Measurements from ENCODE around the gene NIPSNAP2. TPM values are rescaled to one million over a fixed set of nuclear protein-coding genes. Genes with fewer than 3 reads are reported as not detected.
"Not testable (repeated sequence)": the region's sequence is repeated elsewhere in the genome, so short reads cannot be mapped to it uniquely, and the experiment has no call there.

The NIPSNAP2 gene
- total RNA-seq, 2 donors from 2014 or later, result 46.0 to 47.1 TPM

DNA sequence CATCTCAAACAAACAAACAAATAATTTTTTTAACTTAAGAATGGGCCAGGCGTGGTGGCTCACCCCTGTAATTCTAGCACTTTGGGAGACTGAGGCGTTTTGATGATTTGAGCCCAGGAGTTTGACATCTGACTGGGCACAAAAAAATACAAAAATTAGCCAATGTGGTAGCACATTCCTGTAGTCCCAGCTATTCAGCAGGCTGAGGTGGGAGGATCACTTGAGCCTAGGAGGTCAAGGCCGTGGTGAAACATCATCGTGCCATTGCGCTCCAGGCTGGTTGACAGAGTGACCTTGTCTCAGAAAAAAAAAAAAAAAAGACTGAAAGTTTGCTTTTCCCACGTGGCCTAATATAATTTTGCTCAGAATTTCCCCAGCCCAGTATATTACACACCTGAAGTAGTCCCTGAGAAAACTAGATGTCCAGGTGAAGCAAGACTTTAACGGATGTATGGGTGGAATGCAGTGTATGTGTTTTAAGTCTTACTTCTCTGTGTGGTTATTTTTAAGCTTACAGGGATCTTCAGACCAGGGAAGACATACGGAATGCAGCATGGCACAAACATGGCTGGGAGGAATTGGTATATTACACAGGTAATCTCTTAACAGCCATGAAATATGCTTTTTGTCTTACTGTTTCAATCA lies 32.6 kb downstream of the NIPSNAP2 start:
- no peak overlapping the region for H3K27ac ChIP-seq
- no peak overlapping the region for H3K4me3 ChIP-seq
- H3K27me3 ChIP-seq (replicated peaks; ENCODE audit: insufficient read depth), result no peaks in the 10 kb centered on the region
- DNase-seq (ENCODE audit: low spot score) (no peak), ATAC-seq (ENCODE audit: insufficient number of reproducible peaks, low FRiP score, low read depth) (no peak)
- H3K4me1 ChIP-seq (ENCODE audit: control insufficient read depth in 1 of 2, low read depth in 2 of 2), result no peaks in the 10 kb centered on the region
- TF ChIP-seq CTCF (IDR thresholded peaks at IDR 0.05), result no peak
- peaks cover 31% of the 10 kb centered on the region for H3K36me3 ChIP-seq
- H3K9me3 ChIP-seq, result no peaks in the 10 kb centered on the region

GRCh38 chr7:56003749-56004148 lies 39.4 kb downstream of the NIPSNAP2 start:
- ATAC-seq (ENCODE audit: insufficient number of reproducible peaks, low FRiP score, low read depth) (no peak), DNase-seq (ENCODE audit: low spot score) (no peak)
- H3K36me3 ChIP-seq, result no peaks in the 10 kb centered on the region
- TF ChIP-seq CTCF (IDR thresholded peaks at IDR 0.05), result no peak
- H3K4me3 ChIP-seq, result no peak overlapping the region
- H3K27me3 ChIP-seq (replicated peaks; ENCODE audit: insufficient read depth), result no peaks in the 10 kb centered on the region
- H3K4me1 ChIP-seq (ENCODE audit: control insufficient read depth in 1 of 2, low read depth in 2 of 2), result no peaks in the 10 kb centered on the region
- no peak overlapping the region for H3K27ac ChIP-seq
- no peaks in the 10 kb centered on the region for H3K9me3 ChIP-seq

DNA sequence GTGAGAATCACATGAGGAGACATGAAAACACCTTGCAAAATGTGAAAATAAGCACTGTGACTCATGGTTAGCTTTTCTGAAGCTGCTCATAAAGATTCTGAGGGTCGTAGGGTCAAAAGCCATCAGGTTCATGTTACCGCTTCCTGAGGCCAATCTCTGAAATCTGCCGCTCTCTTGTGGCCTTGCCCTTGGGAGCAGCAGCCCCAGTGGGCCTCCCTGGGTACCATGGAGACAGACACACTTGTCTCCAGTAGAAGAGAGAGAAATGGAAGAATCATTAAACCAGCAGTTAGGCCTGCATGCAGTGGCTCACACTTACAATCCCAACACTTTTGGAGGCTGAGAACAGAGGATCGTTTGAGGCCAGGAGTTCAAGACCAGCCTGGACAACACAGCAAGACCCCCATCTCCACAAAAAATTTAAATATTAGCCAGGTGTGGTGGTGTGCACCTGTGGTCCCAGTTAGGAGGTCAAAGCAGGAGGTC lies 42.8 kb downstream of the NIPSNAP2 start:
- ATAC-seq (ENCODE audit: insufficient number of reproducible peaks, low FRiP score, low read depth), result no peak
- TF ChIP-seq CTCF (IDR thresholded peaks at IDR 0.05), result no peak

DNA sequence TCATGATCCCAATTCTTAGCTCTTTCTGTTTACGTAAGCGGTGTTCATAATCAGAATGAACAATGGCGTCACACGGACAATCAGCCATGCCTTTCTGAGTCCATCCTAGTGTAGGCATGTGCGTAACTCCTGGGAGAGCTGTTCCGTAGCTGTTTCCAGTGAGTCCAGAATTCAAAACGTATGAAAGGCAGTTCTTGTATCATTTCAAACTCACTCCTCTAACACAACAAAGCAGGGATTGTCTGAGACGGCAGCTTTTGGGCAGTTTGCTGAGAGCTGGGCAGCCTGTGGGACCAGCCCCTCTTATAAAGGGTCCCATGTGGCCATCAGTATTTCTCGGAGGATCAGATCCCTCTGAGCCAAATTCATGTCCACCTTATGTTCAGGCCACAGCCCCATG lies 43.5 kb downstream of the NIPSNAP2 start:
- H3K27ac ChIP-seq, result no peak overlapping the region
- TF ChIP-seq CTCF (IDR thresholded peaks at IDR 0.05), result no peak
- H3K36me3 ChIP-seq, result no peaks in the 10 kb centered on the region
- H3K4me3 ChIP-seq, result no peak overlapping the region
- DNase-seq (ENCODE audit: low spot score), result no peak
- no peaks in the 10 kb centered on the region for H3K27me3 ChIP-seq (replicated peaks; ENCODE audit: insufficient read depth)
- H3K9me3 ChIP-seq, result no peaks in the 10 kb centered on the region
- no peaks in the 10 kb centered on the region for H3K4me1 ChIP-seq (ENCODE audit: control insufficient read depth in 1 of 2, low read depth in 2 of 2)
- ATAC-seq (ENCODE audit: insufficient number of reproducible peaks, low FRiP score, low read depth), result no peak

More for the DNA sequence above, 42.8 kb downstream of the NIPSNAP2 start:
- Histone ChIP-seq H3K27me3 (replicated peaks; ENCODE audit: insufficient read depth) (no peaks in the 10 kb centered on the region), H3K27ac (no peak overlapping the region), H3K4me1 (ENCODE audit: control insufficient read depth in 1 of 2, low read depth in 2 of 2) (no peaks in the 10 kb centered on the region), H3K4me3 (no peak overlapping the region), H3K36me3 (no peaks in the 10 kb centered on the region), H3K9me3 (no peaks in the 10 kb centered on the region)
- no peak for DNase-seq (ENCODE audit: low spot score)

DNA sequence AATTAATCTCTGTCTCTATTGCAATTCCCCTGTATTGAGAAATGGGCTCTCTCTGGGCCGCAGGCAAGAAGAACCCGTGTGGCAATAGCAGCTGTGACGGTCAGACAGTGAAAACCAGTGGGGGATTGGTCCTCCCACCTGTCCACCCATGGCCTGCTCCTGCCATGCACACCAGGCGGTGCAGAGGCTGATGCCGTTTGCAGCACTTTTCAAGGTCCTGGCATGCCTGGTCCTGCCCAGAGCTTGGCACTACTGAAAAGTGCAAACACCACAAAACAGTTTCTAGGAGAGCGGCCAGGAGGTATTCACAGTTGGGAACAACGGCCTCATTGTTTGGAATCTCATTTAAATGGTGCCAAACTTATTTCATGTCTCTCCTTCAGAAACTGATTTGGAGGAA lies 45.3 kb downstream of the NIPSNAP2 start:
- no peak overlapping the region for H3K4me3 ChIP-seq
- no peaks in the 10 kb centered on the region for H3K4me1 ChIP-seq (ENCODE audit: control insufficient read depth in 1 of 2, low read depth in 2 of 2)
- DNase-seq (ENCODE audit: low spot score) (no peak), ATAC-seq (ENCODE audit: insufficient number of reproducible peaks, low FRiP score, low read depth) (no peak)
- H3K27ac ChIP-seq, result no peak overlapping the region
- no peaks in the 10 kb centered on the region for H3K27me3 ChIP-seq (replicated peaks; ENCODE audit: insufficient read depth)
- no peaks in the 10 kb centered on the region for H3K36me3 ChIP-seq
- H3K9me3 ChIP-seq, result no peaks in the 10 kb centered on the region
- no peak for TF ChIP-seq CTCF (IDR thresholded peaks at IDR 0.05)

DNA sequence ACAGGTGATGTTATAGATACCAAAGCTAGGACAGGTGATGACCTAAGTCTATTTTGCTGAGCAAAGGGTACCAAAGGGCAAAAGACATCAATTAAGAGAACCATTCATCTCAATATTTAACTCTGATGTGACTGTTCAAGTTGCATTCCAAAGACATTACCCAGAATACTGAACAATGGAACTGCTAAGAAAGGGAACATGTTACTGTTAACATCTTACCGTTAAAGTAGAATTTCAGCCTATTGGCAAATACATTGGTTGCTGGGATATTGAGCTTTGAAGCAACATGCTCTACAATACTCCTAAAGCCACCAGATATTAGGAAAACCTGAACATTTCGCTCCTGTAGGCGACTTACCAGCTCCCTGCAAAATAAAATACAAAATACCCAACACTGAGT lies 52.6 kb downstream of the NIPSNAP2 start:
- not testable (repeated sequence) for H3K27me3 ChIP-seq (replicated peaks; ENCODE audit: insufficient read depth); H3K4me1 ChIP-seq (ENCODE audit: control insufficient read depth in 1 of 2, low read depth in 2 of 2); H3K4me3 ChIP-seq; ATAC-seq (ENCODE audit: insufficient number of reproducible peaks, low FRiP score, low read depth); H3K9me3 ChIP-seq; H3K36me3 ChIP-seq; DNase-seq (ENCODE audit: low spot score); H3K27ac ChIP-seq
